IPS DF 4.7 (cell line): ENCODE results near the gene GUCA2B.

ENCODE experiments used
- DNase-seq: peaks from one replicate; pipeline ENCODE4 v3.0.0-alpha.2; 2013; ENCODE audit warnings: low spot score; ENCODE audit errors: extremely low read depth

The GUCA2B gene

DNA sequence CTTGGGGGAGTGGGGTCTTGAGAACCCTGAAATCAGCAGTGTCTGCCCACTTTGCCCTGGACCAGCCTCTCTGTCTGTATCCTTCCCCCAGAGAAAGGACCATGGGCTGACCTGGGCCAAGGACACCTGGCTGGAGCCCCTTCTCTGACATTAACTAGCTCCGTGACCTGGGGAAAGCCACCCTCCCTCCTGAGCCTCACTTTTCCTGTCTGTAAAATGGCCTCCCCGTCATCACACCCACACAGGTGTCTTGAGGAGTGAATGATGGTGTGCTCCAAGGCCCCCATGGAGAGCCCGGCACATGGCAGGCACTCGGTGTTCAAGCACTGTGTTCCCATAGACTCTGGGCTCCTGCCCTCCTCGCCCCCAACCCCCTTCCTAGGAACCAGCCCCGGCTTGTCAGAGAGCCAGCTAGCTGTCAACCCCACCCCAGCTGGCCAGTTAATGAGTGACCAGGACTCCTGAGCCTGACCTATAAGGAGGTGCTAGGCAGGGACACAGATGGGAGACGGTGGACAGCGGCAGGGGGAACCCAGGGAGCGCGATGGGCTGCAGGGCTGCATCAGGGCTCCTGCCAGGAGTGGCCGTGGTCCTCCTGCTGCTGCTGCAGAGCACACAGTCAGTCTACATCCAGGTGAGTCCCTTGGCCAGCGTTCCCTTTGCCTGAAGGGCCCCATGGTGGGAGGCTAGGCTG lies at the start of gene GUCA2B:
GUCA2B (plus strand) TSS at position 504 of the 694 bp plus-strand sequence; CDS start at position 545, 41 bp downstream.
- no peak for DNase-seq

DNA sequence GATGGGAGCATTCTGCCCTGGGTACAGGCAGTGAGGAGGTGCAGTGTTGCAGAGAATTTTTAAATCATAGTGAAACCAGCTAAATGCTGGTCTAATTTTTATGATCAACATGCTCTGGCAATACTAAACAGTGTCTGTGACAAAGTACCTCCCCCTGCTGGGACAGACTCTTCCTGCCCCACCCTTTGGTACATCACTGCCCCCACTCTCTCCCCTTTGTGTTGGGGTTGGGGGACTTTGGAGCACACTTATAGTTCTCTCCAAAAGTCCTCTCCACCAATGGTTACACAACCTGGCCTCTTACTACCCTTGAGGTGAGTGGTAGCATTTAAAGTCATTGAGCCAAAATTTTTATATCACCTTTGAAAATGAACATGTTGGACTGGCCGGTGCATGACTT lies 48.2 kb upstream of the GUCA2B start:
- DNase-seq, result no peak

DNA sequence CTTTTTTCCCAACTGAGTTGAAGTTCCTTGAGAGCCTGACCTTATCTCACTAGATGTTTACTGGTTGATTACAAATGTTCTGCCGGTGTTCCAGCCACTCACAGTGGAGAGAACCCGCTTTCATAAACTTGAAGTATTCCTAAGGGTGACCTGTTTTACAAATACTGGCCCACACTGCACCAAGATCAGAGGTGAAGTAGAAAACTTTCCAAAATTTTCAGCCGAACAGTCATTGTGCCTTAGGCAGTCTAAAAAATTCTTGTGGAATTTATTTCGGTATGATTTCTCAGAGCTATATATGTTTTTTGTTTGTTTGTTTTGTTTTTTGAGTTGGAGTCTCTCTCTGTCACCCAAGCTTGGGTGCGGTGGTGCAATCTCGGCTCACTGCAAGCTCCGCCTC lies 44.9 kb upstream of the GUCA2B start:
- DNase-seq, result no peak

DNA sequence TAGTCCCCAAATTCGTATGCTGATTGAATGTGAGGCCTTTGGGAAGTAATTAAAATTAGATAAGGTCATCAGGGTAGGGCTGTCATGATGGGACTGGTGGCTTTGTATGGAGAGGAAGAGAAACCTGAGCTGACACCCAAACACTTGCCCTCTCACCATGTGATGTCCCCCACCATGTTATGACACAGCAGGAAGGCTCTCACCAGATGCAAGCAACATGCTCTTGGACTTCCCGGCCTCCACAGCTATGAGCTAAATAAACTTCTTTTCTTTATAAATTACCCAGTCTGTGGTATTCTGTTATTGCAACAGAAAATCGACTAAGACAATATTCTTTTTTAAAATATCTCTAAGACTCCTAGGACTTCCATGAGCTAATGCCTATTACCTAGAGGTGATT lies 43.6 kb upstream of the GUCA2B start:
- no peak for DNase-seq

DNA sequence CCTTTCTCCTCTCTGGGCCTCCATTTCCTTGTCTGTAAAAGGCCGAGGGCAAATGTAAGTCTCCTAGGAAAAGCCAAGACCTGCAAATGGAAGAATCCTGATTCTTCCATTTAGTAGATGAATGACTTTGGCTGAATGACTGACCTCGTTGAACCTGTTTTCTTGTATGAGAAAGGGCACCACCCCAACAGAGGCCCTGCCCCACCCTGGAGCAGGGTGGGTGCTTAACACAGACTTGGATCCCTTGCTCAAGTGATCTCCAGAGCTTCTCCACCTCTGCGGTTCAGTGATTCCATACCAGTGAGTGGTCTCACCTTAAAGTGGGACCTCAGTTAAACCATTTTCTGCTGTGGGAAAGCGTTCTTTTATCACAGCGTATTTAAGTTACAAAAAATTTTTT lies 39.0 kb upstream of the GUCA2B start:
- DNase-seq, result no peak

DNA sequence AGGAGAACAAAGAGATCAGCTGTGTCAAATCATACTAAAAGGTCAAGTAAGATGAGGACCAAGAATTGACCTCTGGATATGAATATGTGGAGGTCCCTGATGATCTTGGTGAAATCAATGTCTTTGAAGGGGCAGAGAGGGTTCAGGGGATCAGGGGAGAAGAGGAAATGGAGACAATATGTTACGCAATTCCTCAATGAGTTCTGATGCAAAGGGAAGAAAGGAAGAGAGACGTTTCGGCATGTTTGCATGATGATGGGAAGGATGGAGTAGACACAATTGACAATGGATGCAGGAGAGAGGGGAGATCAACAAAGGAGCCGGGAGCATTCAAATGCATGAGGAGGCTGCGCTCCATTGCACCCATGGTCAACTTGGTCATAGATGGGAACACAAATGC lies 36.0 kb upstream of the GUCA2B start:
- no peak for DNase-seq

DNA sequence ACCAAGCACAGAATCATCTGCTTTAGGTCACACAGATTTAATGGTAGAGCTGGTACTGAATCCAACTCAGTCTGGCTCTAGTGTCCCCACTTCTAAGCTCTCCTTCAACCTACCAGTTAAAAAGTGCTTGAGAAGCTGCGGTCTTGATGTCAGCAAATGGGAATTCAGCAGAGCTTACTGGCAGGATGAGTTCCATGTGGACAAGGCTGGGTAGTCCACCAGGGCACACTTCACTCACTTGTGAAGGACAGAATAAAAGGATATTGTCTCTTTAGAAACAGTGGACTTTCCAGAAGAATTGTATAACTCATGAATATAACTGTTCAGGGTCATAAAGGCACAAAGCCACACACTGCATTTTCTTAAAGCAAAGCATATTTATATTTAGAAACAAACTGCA lies 35.1 kb upstream of the GUCA2B start:
- DNase-seq, result no peak

DNA sequence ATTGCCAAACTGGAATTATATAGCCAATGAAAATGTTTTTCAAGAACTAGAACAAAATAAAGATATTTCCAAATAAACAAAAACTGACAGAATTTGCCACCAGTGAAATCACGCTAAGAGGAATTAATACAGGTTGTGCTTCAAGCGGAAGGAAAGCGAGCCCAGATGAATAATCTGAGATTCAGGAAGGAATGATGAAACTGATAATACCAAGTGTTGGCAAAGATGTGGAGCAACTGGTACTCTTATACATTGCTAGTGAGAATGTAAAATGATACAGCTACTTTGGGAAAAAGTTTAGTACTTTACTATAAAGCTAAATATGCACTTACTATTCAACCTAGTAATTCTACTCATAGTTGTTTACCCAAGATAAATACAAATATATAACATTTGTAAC lies 30.8 kb upstream of the GUCA2B start:
- no peak for DNase-seq

DNA sequence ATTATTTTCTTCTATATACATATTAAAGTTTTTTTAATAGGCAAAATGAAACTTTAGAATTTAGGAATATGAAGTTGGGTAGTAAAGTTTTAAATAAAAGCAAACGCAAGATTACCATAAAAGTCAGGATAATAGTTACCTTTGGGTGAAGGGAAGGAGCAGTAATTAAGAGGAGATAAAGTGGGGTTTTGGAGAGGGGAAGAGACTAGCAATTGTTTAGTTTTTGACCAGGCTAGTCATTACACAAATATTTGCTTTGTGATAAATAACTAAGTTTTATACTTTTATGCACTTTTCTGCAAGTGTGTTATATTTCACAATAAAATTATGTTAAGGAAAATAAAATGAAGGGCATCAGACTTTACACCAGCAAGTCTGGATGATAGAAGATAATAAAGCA lies 27.7 kb upstream of the GUCA2B start:
- DNase-seq, result no peak

DNA sequence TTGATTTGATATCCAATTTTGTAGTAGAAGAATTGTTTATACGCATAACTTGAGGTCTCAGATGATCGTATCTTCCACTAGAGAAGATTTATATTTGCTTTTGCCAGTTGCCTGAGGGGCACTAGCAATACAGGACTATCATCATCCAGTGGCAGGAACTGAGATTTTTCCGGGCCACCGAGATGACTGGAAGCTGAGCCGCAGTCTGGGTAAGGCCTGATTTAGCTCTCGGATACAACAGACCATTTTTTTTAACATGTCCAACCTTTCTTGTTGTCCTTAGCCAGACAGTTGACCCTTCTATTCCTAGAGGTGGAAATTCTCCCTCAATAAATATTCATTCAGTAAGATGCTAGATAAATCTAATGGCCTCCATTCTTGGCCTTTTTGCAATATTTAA lies 25.4 kb upstream of the GUCA2B start:
- no peak for DNase-seq

DNA sequence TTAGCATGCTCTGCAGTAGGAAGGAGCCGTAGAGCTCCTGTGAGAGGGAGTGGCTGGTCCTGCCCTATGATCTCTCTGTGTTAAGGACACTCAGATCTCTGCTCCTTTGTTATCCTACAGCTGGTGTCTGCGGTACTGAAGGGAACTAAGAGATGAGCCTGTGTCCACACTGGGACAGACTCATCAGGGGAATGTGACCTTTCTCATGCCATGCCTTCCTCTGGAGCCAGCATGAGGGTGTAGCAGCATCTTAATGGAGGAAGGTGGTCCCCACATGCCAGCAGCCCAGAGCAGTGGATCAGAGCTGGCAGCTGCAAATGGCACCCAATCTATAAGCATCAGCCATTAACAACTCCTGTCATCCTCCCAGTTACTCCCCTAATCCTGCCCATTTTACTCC lies 24.7 kb upstream of the GUCA2B start:
- no peak for DNase-seq

DNA sequence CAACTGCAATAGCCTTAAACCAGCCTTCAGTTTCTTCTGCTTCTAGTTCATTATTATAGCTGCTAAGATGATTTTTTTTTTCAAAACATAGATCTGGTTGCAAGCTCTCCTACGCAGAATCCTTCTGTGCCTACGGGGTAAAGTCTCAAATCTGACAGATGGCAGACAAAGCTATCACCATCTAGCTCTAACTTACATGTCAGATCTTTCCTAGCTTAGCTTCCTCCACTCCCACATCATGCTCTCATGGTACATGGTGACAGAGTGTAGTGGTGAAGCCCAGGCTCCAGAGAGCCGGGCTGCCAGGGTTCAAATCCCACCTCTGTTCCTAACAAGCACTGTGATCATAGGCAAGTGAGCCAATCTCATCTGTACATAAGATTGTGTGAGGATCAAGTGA lies 24.2 kb upstream of the GUCA2B start:
- no peak for DNase-seq

DNA sequence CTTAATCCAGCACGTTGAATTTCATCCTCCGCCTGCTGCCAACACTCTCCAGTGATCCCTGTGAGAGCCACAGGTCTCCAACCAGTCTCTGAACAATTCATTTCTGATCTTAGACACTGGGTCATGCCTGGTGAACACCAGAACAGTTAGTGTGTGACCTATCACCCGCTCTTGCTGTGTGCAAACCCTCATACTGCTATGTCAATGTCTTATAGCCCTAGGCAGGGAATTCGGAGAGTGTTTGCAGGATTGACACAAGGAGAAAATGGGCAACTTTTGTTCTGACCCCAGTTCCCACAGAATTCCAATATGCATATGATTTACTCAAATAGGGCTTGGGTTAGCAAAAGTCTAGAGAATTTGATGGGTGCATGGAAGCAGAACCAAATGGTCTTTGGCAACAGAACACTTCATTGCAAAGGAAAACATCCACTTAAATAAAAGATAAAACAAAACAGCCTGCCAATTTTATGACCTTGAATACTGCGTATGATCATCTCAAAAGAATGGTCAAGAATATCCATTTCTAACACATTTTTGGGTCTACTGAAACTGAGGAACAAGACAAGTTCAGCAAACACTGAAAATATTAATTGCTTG lies 23.0 kb upstream of the GUCA2B start:
- no peak for DNase-seq

DNA sequence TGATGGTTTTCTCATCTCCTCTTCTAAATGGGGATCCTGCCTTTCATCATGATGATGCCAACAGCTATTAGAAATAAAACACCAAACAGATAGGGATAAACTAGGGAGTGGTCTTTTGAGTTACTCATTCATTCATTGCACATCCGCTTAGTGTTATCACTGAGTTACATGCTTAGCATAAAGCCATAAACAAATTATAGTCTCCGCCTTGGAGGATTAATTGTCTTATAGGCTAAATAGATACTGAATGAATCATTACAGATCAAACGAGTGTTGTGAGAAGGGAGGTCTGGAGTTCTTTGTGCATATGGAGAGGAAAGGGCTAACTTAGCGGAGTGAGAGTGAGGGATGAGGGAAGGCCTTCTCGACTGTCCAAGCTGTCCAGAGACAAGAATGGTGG lies 19.8 kb upstream of the GUCA2B start:
- no peak for DNase-seq

DNA sequence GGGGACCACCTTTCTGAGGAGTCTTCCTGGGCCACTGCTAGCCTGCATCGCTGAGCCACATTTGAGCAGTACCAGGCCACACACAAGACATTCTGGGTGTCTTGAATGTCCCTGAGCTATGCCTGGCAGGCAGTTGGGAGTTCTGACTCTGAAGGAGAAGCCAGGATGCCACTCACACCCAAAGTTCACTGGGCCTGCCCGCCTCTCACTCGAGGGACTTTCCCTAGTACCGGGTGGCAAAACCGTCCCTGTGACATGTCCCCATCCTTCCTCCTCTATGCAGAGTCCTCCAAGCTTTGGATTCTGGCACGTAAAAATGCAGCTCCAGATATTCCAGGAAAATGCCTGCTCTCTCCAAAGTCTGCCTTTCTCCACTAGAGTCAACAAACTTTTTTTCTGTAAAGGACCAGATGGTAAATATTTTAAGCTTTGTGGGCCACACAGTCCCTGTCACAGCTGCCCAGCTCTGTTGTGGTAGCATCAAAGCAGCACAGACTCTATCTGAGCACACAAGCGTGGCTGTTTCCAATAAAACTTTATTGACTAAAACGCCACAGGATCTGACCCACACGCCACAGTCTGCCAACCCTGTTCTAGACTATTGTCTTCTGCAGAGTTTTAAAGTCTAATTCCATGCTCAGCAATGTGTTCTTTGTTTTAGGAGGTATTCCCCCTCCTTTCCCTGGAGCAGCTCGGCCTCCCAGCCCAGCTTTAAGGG lies 19.2 kb upstream of the GUCA2B start:
- no peak for DNase-seq

DNA sequence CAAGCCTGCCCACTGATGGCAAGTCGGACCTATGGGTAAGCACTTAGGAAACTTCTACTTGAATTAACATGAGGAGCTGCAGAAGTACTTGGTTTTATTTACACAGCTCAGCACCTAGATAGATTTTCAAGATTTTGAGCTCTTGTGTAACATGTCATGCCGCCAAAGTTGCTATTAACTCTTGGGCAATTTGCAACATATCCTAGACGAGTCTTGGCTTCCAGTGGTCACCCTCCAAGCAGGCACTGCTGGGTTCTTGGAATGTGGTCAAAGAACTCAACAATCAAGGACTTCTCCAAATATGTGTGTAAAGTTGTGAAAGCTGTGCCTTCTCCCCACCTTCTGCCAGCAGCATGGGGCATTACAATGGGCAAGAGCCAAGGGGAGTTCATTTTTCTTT lies 17.8 kb upstream of the GUCA2B start:
- no peak for DNase-seq

DNA sequence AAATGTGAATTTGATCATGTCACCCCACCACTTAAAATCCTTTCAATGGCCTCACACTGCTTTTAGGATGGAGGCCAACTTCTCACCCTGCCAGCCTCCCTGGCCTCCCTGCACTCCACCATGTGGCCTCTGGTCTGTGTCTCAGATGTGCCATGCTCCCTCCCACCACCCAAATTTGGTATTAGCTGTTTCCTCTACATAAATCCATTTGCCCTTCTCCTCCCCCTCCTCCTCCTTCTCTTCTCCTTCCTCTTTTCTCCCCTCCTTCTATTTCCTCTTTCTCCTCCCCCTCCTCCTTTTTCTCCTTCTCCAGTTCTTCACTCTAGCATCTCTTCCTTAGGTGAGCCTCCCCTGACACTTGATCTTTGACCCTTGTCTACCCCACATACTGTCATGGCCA lies 16.7 kb upstream of the GUCA2B start:
- no peak for DNase-seq

DNA sequence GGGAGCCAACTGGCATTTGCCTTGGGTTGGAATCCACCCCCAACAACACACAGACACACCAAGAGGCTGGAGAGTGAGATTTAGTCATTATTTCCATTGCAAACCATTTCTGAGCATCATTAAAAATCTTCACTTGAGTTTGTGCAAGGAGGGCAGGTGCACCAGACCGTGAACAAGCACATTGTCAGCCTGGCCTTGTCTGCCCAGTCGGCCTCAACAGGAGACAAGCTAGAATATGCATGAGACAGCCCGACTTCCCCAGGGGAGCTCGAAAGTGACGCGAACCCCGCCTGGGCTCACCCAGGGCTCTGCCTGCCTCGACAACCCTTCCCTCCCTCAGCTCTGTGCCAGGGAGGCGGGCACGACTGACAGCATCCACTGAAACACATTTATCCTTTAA lies 15.4 kb upstream of the GUCA2B start:
- DNase-seq, result no peak

DNA sequence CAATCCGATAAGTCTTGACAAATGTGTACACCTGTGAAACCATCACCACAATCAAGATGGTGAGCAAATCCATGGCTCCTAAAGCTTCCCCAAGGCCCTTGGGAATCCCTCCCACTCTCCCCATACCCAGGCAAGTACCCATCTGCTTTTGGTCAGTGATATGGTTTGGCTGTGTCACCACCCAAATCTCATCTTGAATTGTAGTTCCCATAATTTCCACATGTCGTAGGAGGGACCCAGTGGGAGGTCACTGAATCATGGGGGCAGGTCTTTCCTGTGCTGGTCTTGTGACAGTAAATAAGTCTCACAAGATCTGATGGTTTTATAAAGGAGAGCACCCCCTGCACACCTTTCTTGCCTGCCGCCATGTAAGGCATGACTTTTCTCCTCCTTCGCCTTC lies 14.6 kb upstream of the GUCA2B start:
- no peak for DNase-seq

DNA sequence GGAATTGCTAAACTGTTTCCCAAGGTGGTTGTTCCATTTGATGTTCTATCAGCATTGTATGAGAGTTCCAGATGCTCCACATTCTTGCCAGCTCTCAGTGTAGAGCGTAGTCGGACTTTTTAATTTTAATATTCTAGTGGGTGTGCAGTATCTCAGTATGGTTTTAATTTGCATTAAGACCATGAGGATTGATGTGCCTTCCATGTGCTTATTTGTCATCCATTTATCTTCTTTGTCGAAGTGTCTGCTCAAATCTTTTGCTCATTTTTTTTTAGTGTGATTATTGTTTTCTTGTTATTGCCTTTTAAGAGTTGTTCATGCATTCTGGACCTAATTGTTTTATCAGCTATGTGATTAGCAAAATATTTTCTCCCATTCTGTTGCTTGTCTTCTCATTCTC lies 13.8 kb upstream of the GUCA2B start:
- DNase-seq, result no peak

DNA sequence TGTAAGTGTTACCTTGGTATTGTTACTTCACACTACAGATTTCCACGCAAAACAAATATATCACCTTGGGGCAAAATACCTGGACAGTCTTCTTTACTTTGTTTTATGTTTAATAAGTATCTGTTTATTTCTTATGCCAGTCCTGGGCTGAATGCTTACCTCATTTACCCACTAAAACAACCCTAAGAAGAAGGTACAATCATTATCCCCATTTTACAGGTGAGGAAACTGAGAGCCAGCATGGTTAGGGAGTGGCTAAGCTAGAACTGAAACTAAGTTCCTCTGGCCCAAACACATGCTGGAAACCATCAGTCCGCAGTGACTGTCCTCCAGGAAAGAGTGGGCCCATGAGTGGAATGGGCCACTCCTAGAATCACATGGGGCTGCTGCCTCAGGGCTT lies 13.0 kb upstream of the GUCA2B start:
- DNase-seq, result no peak

DNA sequence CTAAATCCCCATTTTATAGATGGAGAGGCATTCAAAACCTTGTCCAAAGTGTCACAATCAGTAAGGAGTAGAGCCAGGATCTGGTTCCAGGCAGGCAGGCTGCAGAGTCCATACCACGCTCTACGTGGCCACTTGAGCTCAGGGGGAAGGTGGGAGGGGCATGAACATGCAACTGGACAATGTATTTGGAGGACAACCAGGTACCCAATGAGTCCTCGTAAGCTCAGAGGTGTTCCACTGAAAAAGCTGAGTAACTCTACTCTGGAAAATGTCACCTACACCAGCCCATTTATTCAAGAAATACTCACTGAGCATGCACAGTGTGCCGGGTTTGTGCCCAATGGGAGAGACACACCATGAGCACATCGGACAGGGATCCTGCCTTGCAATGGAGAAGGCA lies 11.2 kb upstream of the GUCA2B start:
- DNase-seq, result no peak
